Skin epidermis (tissue), 12 donors: ENCODE results near the gene FBN3.
"Not testable (repeated sequence)": the region's sequence is repeated elsewhere in the genome, so short reads cannot be mapped to it uniquely, and the experiment has no call there.

Experiments
- H3K27ac ChIP-seq, 21 experiments: fragments of 200-600 bp; sonication (generic) in 11 of 21; one replicate each; pipeline ENCODE4 v1.5.0; 2020; ENCODE audit warnings: mild to moderate bottlenecking in 3 of 21, inconsistent platforms in 2 of 21, moderate library complexity in 2 of 21
- H3K4me3 ChIP-seq, 7 experiments: fragments of 200-600 bp; sonication (generic) in 2 of 7; one replicate each; pipeline ENCODE4 v1.5.0; 2020; ENCODE audit warnings: inconsistent platforms in 2 of 7, mild to moderate bottlenecking in 2 of 7, moderate library complexity in 1 of 7

Gene FBN3

GRCh38 chr19:8126008-8126407, 23.4 kb downstream of the FBN3 start:
- no peak overlapping the region for H3K4me3 ChIP-seq
- no peak overlapping the region for H3K27ac ChIP-seq

GRCh38 chr19:8123683-8124082, 25.7 kb downstream of the FBN3 start:
- H3K4me3 ChIP-seq = no peak overlapping the region
- no peak overlapping the region for H3K27ac ChIP-seq

GRCh38 chr19:8120636-8121480, 28.5 kb downstream of the FBN3 start:
- Histone ChIP-seq H3K4me3 (no peak overlapping the region), H3K27ac (no peak overlapping the region)

DNA sequence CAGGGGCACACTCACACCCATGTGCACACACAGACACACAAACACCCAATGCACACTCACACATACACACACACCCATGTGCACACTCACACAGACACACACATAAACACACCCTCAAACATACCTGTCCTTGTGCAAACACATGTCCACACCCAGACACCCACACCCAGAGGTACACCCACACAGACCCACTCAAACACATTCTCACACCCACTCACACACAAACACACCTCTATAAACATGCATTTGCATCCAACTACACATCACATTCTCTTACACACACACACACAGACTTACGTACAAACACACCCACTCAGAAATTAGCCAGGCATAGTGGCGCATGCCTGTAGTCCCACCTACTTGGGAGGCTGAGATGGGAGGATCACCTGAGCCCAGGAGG, 31.4 kb downstream of the FBN3 start:
- no peak overlapping the region for H3K4me3 ChIP-seq
- H3K27ac ChIP-seq = no peak overlapping the region

- Histone ChIP-seq H3K4me3 (no peak overlapping the region), H3K27ac (no peak overlapping the region)
Observed at GRCh38 chr19:8116437-8117293, 32.7 kb downstream of the FBN3 start.

DNA sequence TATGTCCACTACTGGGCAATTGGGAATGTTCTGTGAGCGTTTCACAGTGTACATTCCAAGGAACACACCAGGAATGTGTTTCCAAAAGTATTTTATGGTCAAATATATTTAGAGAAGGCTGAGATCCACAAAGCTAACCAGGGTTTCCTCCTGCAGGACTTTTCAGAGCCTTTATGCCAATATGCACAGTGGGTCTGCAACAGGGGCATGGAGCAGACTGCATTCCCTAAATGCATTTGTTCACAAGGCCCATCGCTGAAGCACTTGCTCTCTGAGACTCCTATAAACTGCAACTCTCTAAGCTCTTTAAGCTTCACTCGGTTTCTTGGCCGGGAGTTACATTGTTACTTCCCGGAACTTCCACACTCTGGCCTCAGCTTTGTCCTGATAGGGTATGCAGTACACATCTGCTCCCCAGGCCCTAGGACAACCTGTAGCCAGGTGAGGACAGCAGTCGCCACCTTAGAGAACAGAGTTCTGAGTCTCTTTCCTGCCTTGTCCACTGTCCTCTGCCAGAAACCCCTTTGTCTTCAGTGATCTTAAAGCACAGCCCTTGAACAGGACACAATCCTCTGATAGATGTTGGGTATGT, 33.5 kb downstream of the FBN3 start:
- Histone ChIP-seq H3K4me3 (no peak overlapping the region), H3K27ac (no peak overlapping the region)

- Histone ChIP-seq H3K27ac (peak overlapping the region in 1 of 21 experiments; percentile 34), H3K4me3 (no peak overlapping the region)
Observed at GRCh38 chr19:8113017-8113416, 36.4 kb downstream of the FBN3 start.

DNA sequence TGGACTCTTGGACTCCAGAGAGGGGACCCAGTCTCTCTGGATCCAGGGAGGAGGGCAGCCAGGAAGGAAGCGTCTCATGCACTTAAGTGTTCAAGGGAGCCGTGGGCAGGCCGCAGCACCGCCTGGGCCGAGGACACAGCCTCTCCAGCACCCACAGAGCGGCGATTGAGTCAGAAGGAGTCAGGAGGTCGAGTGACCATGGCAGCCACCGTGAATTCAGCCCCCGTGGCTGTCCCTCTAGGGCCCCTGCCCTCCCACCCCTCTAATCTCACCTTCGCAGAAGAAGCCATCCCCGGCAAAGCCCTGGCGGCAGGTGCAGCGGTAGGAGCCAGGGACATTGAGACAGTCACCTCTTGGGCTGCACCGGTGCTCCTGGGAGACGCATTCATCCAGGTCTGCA, 38.0 kb downstream of the FBN3 start:
- Histone ChIP-seq H3K4me3 (no peak overlapping the region), H3K27ac (no peak overlapping the region)

- Histone ChIP-seq H3K27ac (no peak overlapping the region), H3K4me3 (no peak overlapping the region)
Observed at GRCh38 chr19:8110931-8111330, 38.5 kb downstream of the FBN3 start.

DNA sequence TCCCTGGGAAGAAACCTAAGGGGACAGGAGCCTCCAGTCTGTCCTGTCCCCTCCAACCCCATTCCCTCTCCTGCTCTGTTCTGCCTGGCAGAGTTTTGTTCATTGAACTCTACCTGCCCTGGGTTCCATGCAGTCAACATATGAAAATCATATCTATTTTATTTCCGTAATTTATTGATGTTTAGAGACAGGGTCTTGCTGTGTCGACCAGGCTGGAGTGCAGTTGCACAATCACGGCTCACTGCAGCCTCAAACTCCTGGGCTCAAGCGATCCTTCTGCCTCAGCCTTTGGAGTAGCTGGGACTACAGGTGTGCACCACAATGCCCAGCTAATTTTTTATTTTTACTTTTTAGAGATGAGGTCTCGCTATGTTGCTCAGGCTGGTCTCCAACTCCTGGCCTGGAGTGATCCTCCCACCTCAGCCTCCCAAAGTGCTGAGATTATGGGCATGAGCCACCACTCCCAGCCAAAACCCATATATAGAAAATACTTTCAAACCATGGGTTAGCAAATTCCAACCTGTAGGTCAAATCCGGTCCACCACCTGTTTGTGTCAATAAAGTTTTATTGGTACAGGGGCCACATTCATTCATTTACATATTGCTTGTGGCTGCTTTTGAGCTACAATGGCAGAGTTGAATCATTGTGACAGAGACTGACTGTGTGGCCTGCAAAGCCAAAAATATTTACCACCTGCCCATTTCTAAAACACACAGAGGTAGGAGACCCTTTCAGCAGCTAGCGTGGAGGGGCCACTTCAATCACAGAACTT, 39.3 kb downstream of the FBN3 start:
- Histone ChIP-seq H3K4me3 (no peak overlapping the region), H3K27ac (no peak overlapping the region)

DNA sequence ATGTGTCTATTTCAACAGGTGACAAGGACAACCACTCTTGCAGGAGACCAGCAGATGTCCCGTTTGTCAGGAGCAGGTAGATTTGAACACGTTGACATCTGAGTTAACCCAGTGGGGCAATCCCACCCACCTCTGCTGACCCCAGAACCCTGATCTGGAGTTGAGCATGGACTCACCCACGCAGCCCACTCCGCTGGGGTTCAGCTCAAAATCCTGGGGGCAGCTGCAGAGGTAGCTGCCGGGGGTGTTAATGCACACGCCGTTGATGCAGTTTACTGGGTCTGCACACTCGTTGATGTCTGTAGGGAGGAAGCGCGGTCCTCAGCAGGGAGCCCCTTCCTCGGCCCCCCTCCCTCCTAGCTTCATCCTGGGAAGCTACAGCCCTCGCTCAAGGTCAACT, 39.9 kb downstream of the FBN3 start:
- no peak overlapping the region for H3K4me3 ChIP-seq
- H3K27ac ChIP-seq = no peak overlapping the region

- Histone ChIP-seq H3K27ac (no peak overlapping the region), H3K4me3 (no peak overlapping the region)
Observed at GRCh38 chr19:8108560-8109445, 40.6 kb downstream of the FBN3 start.

- no peak overlapping the region for H3K27ac ChIP-seq
- H3K4me3 ChIP-seq = no peak overlapping the region
Observed at GRCh38 chr19:8107301-8107903, 42.0 kb downstream of the FBN3 start.

- H3K4me3 ChIP-seq = no peak overlapping the region
- H3K27ac ChIP-seq = no peak overlapping the region
Observed at GRCh38 chr19:8105471-8105870, 43.9 kb downstream of the FBN3 start.

DNA sequence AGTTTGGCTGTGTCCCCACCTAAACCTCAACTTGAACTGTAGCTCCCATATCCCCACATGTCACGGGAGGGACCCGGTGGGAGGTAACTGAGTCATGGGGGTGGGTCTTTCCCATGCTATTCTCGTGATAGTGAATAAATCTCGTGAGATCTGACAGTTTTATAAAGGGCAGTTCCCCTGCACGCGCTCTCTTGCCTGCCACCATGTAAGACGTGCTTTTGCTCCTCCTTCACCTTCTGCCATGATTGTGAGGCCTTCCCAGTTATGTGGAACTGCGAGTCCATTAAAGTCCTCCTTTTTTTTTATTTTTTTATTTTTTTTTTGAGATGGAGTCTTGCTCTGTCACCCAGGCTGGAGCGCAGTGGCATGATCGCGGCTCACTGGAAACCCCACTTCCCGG, 47.5 kb downstream of the FBN3 start:
- H3K4me3 ChIP-seq, H3K27ac ChIP-seq: not testable (repeated sequence)

- no peak overlapping the region for H3K27ac ChIP-seq
- no peak overlapping the region for H3K4me3 ChIP-seq
Observed at GRCh38 chr19:8101311-8101710, 48.1 kb downstream of the FBN3 start.

DNA sequence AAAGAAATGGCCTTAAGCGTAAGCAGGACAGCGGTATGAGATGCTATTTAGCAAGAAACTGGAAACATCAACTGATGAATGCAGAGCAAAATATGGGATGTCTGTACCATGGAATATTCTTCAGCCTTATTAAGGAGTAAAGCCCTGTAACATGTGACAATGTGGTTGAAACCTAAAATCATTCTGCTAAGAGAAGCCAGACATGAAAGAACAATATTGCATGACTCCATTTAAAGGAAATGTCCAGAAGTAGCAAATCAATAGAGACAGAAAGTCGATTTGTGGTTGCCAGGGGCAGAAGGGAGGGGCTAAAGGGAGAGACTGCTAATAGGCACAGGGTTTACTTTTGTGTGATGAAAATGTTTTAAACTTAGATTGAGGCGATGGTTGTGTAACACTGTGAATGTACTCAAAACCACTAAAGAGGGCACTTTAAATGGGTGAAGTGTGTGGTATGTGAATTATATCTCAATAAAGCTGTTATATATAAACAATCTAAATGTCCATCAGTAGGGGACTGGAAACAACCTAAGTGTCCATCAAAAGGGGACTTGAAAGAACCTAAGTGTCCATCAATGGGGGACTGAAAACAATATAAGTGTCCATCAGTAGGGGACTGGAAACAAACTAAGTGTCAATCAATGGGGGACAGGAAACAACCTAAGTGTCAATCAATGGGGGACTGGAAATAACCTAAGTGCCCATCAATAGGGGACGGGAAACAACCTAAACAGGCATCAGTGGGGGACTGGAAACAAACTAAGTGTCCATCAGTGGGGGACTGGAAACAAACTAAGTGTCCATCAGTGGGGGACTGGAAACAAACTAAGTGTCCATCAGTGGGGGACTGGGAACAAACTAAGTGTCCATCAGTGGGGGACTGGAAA, 51.5 kb downstream of the FBN3 start:
- Histone ChIP-seq H3K4me3 (no peak overlapping the region), H3K27ac (no peak overlapping the region)

DNA sequence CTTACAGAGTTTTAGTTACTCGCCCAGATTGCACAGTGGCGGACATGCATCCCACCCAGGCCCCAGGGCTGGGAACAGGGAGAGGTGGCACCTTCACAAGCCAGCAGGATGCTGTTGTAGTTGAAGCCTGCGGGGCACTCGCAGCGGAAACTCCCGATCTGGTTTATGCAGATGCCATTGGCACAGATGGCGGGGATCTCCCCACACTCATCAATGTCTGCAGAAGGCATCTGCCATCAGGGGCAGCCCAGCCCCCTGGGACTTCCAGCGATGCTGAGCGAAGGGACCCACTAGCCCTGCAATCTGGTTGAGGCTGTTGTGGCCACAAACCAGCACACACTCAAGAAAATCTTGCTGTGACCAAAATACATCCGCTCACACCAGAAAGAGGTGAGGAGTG, 52.2 kb downstream of the FBN3 start:
- Histone ChIP-seq H3K27ac (no peak overlapping the region), H3K4me3 (no peak overlapping the region)
